HepG2 (cell line): ENCODE data around the gene KIAA1958. TPM values are rescaled to one million over a fixed set of nuclear protein-coding genes. Genes with fewer than 3 reads are reported as not detected.

ENCODE experiments used
- ASH2L ChIP-seq: fragments of 300-600, 200-600 bp; sonication (generic); IDR thresholded peaks from 2 replicates; pipeline ENCODE4 v1.7.0; 2017; ENCODE audit warnings: low read depth, mild to moderate bottlenecking, moderate library complexity, mixed read lengths, low read length; ENCODE audit not compliant: insufficient read length
- CREM ChIP-seq, 2 experiments: sonication (generic) in 1 of 2; formaldehyde crosslinking in 1 of 2; IDR thresholded peaks; 2 replicates each; pipeline versions ENCODE4 v1.4.0 to v1.6.1; 2016 to 2020; ENCODE audit warnings: antibody characterized with exemption in 1 of 2, mild to moderate bottlenecking in 1 of 2, missing genetic modification reagents in 1 of 2
- ETV5 ChIP-seq: IDR thresholded peaks from 2 replicates; pipeline ENCODE4 v1.6.1; 2018; ENCODE audit warnings: missing biosample characterization, missing genetic modification reagents, inconsistent platforms, borderline replicate concordance
- ETV6 ChIP-seq: sonication (generic); formaldehyde crosslinking; conservative IDR thresholded peaks from 2 replicates; pipeline ENCODE4 v1.4.0; 2020; ENCODE audit warnings: missing genetic modification reagents
- HNF4A ChIP-seq: sonication (generic); formaldehyde crosslinking; IDR thresholded peaks from 2 replicates; pipeline ENCODE4 v1.4.0; 2020; ENCODE audit warnings: missing genetic modification reagents
- KAT8 ChIP-seq: IDR thresholded peaks from 2 replicates; pipeline ENCODE4 v1.6.1; 2016; ENCODE audit warnings: missing genetic modification reagents, missing compliant biosample characterization
- MEF2D ChIP-seq: sonication (generic); formaldehyde crosslinking; IDR thresholded peaks from 2 replicates; pipeline ENCODE4 v1.5.1; 2020; ENCODE audit warnings: mild to moderate bottlenecking, missing genetic modification reagents
- NCOA1 ChIP-seq: sonication (generic); formaldehyde crosslinking; IDR thresholded peaks from 2 replicates; pipeline ENCODE4 v1.9.0; 2021; ENCODE audit warnings: missing genetic modification reagents
- PHF21A ChIP-seq: sonication (generic); formaldehyde crosslinking; IDR thresholded peaks from 2 replicates; pipeline ENCODE4 v1.5.0; 2020; ENCODE audit warnings: mild to moderate bottlenecking, missing genetic modification reagents
- PITX1 ChIP-seq: sonication (generic); formaldehyde crosslinking; IDR thresholded peaks from 2 replicates; pipeline ENCODE4 v1.5.1; 2020; ENCODE audit warnings: mild to moderate bottlenecking, missing genetic modification reagents
- POGZ ChIP-seq: sonication (generic); formaldehyde crosslinking; IDR thresholded peaks from 2 replicates; pipeline ENCODE4 v1.4.0; 2020; ENCODE audit warnings: mild to moderate bottlenecking, missing genetic modification reagents
- SMAD3 ChIP-seq: sonication (generic); formaldehyde crosslinking; IDR thresholded peaks from 2 replicates; pipeline ENCODE4 v1.4.0; 2020; ENCODE audit warnings: missing genetic modification reagents
- SOX5 ChIP-seq: IDR thresholded peaks from 2 replicates; pipeline ENCODE4 v1.6.1; 2016; ENCODE audit warnings: borderline replicate concordance
- SOX6 ChIP-seq, 2 experiments: fragments of 450-650 bp in 1 of 2; sonication (generic) in 1 of 2; formaldehyde crosslinking in 1 of 2; IDR thresholded peaks; 2 replicates each; pipeline versions ENCODE4 v1.4.0 to v1.6.1; 2017 to 2020; ENCODE audit warnings: antibody characterized with exemption in 1 of 2, mild to moderate bottlenecking in 1 of 2, missing genetic modification reagents in 1 of 2
- TEAD3 ChIP-seq: optimal IDR thresholded peaks from 2 replicates; pipeline ENCODE3; 2016; ENCODE audit warnings: borderline replicate concordance
- ZNF33A ChIP-seq: sonication (generic); formaldehyde crosslinking; IDR thresholded peaks from 2 replicates; pipeline ENCODE4 v1.5.1; 2020; ENCODE audit warnings: missing genetic modification reagents, mild to moderate bottlenecking, moderate library complexity, borderline replicate concordance
- ZSCAN29 ChIP-seq: sonication (generic); formaldehyde crosslinking; conservative IDR thresholded peaks from 2 replicates; pipeline ENCODE4 v1.4.0; 2020; ENCODE audit warnings: mild to moderate bottlenecking, missing genetic modification reagents
- polyA plus RNA-seq, 8 experiments: library from polyadenylated mRNA; depleted of rRNA in 3 of 8; stranded (reverse) in 7 of 8; unstranded in 1 of 8; fragments of >200 nt; fragmentation: Illumina TruSeq in 4 of 8; extraction: Trizol in 4 of 8; gene quantifications; 2 replicates each; pipeline versions ENCODE4 v1.2.1 to v1.2.3, GENCODE V29; 2011 to 2016; ENCODE audit warnings: low read depth in 4 of 8, missing spikeins in 1 of 8, mixed read lengths in 1 of 8; ENCODE audit not compliant: insufficient read depth in 1 of 8
- total RNA-seq, 5 experiments: library from RNA; depleted of rRNA; stranded (reverse); fragments of >200 nt; fragmentation: Illumina TruSeq; extraction: Trizol; gene quantifications; 2 replicates each; pipeline ENCODE4 v1.2.3, GENCODE V29; 2016; ENCODE audit warnings: low read depth in 1 of 5
- TF ChIP-seq, protein P1 (sequence below): sonication (generic); formaldehyde crosslinking; IDR thresholded peaks from 2 replicates; pipeline ENCODE4 v1.4.0; 2020; ENCODE audit warnings: mild to moderate bottlenecking, missing genetic modification reagents
- TF ChIP-seq, protein P2 (sequence below): sonication (generic); formaldehyde crosslinking; conservative IDR thresholded peaks from 2 replicates; pipeline ENCODE4 v1.4.0; 2020; ENCODE audit warnings: mild to moderate bottlenecking, missing genetic modification reagents, moderate library complexity
- TF ChIP-seq, protein P3 (sequence below): IDR thresholded peaks from 2 replicates; pipeline ENCODE4 v1.4.0; 2020; ENCODE audit warnings: mild to moderate bottlenecking, missing genetic modification reagents

KIAA1958 gene
- total and polyA plus RNA-seq, 2 of the 13 experiments (the other 11 are each of a cell fraction or from before 2014, with no cell fraction given), result 8.5 to 10.3 TPM

DNA sequence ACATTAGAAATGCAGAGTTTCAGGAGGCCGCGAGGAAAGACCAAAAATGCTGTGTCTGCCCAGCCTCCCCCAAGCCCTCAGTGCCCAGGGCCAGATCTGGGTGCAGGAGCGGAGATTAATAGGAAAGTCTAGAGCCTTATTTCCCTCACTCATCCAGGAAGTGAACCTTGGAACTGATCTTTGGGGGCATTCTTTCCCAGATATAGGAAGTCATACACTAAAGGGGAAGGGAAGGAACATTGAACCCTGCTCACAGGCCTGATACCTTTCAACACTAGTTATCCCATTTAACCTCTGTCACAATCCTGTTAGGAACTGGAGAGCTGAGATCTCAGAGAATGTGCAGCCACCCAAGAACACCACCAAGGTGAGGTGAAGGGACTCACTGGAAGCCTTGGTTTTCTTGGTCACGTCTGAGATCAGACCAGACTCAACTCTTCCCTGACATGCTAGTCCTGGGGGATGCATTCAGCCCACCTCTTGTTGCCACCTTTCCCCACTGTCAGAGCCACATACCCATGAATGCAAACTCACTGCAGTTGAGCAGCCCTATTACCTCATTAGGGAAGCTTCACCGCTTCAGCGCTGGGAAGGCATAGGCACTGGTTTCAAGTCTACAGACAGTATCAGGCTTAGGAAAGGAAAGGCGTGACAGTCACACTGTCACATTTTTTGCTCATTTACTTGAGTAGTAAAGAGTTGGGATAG, 95.0 kb downstream of the KIAA1958 start (continued):
- TF ChIP-seq NCOA1 (CRISPR knock-in tag), result no peak
- peak; percentile 16 for TF ChIP-seq TEAD3 (CRISPR knock-in tag)
- TF ChIP-seq HNF4A, result peak; percentile 83
- TF ChIP-seq, protein P1, sequence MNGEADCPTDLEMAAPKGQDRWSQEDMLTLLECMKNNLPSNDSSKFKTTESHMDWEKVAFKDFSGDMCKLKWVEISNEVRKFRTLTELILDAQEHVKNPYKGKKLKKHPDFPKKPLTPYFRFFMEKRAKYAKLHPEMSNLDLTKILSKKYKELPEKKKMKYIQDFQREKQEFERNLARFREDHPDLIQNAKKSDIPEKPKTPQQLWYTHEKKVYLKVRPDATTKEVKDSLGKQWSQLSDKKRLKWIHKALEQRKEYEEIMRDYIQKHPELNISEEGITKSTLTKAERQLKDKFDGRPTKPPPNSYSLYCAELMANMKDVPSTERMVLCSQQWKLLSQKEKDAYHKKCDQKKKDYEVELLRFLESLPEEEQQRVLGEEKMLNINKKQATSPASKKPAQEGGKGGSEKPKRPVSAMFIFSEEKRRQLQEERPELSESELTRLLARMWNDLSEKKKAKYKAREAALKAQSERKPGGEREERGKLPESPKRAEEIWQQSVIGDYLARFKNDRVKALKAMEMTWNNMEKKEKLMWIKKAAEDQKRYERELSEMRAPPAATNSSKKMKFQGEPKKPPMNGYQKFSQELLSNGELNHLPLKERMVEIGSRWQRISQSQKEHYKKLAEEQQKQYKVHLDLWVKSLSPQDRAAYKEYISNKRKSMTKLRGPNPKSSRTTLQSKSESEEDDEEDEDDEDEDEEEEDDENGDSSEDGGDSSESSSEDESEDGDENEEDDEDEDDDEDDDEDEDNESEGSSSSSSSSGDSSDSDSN, result no peak
- TF ChIP-seq ZSCAN29, result 0 out of 2 replicates have a peak, but pooled peaks have one; percentile 53
- peak; percentile 53; the same call in 1 of the 2 replicates for TF ChIP-seq ETV5 (CRISPR knock-in tag)
- TF ChIP-seq PITX1, result peak; percentile 74; the same call in 1 of the 2 replicates
- TF ChIP-seq ETV6, result peak; percentile 83; the same call in 1 of the 2 replicates
- TF ChIP-seq SOX6 (IDR thresholded peaks at IDR 0.05), result no peak
- peak; percentile 27; the same call in 1 of the 2 replicates for TF ChIP-seq SOX6 (CRISPR knock-in tag; IDR thresholded peaks at IDR 0.05)
- TF ChIP-seq SOX5 (CRISPR knock-in tag), result peak; percentile 39; the same call in 1 of the 2 replicates
- no peak for TF ChIP-seq ZNF33A (CRISPR knock-in tag)
- TF ChIP-seq KAT8, result no peak
- TF ChIP-seq CREM (IDR thresholded peaks at IDR 0.05), result 0 out of 2 replicates have a peak, but pooled peaks have one; percentile 11
- no peak for TF ChIP-seq CREM (CRISPR knock-in tag; IDR thresholded peaks at IDR 0.05)
- TF ChIP-seq, protein P2, sequence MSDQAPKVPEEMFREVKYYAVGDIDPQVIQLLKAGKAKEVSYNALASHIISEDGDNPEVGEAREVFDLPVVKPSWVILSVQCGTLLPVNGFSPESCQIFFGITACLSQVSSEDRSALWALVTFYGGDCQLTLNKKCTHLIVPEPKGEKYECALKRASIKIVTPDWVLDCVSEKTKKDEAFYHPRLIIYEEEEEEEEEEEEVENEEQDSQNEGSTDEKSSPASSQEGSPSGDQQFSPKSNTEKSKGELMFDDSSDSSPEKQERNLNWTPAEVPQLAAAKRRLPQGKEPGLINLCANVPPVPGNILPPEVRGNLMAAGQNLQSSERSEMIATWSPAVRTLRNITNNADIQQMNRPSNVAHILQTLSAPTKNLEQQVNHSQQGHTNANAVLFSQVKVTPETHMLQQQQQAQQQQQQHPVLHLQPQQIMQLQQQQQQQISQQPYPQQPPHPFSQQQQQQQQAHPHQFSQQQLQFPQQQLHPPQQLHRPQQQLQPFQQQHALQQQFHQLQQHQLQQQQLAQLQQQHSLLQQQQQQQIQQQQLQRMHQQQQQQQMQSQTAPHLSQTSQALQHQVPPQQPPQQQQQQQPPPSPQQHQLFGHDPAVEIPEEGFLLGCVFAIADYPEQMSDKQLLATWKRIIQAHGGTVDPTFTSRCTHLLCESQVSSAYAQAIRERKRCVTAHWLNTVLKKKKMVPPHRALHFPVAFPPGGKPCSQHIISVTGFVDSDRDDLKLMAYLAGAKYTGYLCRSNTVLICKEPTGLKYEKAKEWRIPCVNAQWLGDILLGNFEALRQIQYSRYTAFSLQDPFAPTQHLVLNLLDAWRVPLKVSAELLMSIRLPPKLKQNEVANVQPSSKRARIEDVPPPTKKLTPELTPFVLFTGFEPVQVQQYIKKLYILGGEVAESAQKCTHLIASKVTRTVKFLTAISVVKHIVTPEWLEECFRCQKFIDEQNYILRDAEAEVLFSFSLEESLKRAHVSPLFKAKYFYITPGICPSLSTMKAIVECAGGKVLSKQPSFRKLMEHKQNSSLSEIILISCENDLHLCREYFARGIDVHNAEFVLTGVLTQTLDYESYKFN (CRISPR knock-in tag), result peak; percentile 80
- TF ChIP-seq, protein P3, sequence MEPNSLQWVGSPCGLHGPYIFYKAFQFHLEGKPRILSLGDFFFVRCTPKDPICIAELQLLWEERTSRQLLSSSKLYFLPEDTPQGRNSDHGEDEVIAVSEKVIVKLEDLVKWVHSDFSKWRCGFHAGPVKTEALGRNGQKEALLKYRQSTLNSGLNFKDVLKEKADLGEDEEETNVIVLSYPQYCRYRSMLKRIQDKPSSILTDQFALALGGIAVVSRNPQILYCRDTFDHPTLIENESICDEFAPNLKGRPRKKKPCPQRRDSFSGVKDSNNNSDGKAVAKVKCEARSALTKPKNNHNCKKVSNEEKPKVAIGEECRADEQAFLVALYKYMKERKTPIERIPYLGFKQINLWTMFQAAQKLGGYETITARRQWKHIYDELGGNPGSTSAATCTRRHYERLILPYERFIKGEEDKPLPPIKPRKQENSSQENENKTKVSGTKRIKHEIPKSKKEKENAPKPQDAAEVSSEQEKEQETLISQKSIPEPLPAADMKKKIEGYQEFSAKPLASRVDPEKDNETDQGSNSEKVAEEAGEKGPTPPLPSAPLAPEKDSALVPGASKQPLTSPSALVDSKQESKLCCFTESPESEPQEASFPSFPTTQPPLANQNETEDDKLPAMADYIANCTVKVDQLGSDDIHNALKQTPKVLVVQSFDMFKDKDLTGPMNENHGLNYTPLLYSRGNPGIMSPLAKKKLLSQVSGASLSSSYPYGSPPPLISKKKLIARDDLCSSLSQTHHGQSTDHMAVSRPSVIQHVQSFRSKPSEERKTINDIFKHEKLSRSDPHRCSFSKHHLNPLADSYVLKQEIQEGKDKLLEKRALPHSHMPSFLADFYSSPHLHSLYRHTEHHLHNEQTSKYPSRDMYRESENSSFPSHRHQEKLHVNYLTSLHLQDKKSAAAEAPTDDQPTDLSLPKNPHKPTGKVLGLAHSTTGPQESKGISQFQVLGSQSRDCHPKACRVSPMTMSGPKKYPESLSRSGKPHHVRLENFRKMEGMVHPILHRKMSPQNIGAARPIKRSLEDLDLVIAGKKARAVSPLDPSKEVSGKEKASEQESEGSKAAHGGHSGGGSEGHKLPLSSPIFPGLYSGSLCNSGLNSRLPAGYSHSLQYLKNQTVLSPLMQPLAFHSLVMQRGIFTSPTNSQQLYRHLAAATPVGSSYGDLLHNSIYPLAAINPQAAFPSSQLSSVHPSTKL (CRISPR knock-in tag), result peak; percentile 51
- peak; percentile 27 for TF ChIP-seq ASH2L
- TF ChIP-seq POGZ (CRISPR knock-in tag), result peak; percentile 72
- no peak for TF ChIP-seq SMAD3
- TF ChIP-seq MEF2D (CRISPR knock-in tag), result peak; percentile 65; the same call in 1 of the 2 replicates
- peak; percentile 48; the same call in 1 of the 2 replicates for TF ChIP-seq PHF21A (CRISPR knock-in tag)
